Left kidney (tissue), 8 donors: ENCODE results near the gene CNNM4. TPM values are rescaled to one million over a fixed set of nuclear protein-coding genes. Genes with fewer than 3 reads are reported as not detected.

Experiments
- DNase-seq: peaks from one replicate; pipeline ENCODE4 v3.0.0-alpha.2; 2013
- long read RNA-seq, 8 donors: transcript quantifications; one replicate each; lab custom pipeline, GENCODE V29; 2026
- polyA plus RNA-seq: library from polyadenylated mRNA; unstranded; fragments of 120-200 nt; gene quantifications from one replicate; pipeline ENCODE4 v1.2.1, GENCODE V29; 2013; ENCODE audit not compliant: insufficient read length

CNNM4 gene
- polyA plus RNA-seq, result 14.3 TPM
- long read RNA-seq, donor 1, full-length matches to known transcripts, result 1 of 1 reads
- long read RNA-seq, donor 1, partial matches to known transcripts, result 0 of 1 reads
- long read RNA-seq, donor 1, other reads (novel, unspliced or antisense), result 0 of 1 reads
- long read RNA-seq, donor 2, full-length matches to known transcripts, result 2 of 9 reads
- long read RNA-seq, donor 2, partial matches to known transcripts, result 7 of 9 reads
- long read RNA-seq, donor 2, other reads (novel, unspliced or antisense), result 0 of 9 reads
- long read RNA-seq, donor 3, partial matches to known transcripts, result 5 of 5 reads
- long read RNA-seq, donor 3, other reads (novel, unspliced or antisense), result 0 of 5 reads
- long read RNA-seq, donor 4, result 0 reads
- long read RNA-seq, donor 5, full-length matches to known transcripts, result 3 of 3 reads
- long read RNA-seq, donor 5, partial matches to known transcripts, result 0 of 3 reads
- long read RNA-seq, donor 5, other reads (novel, unspliced or antisense), result 0 of 3 reads
- long read RNA-seq, donor 6, full-length matches to known transcripts, result 1 of 1 reads
- long read RNA-seq, donor 6, partial matches to known transcripts, result 0 of 1 reads
- long read RNA-seq, donor 6, other reads (novel, unspliced or antisense), result 0 of 1 reads
- long read RNA-seq, donor 7, full-length matches to known transcripts, result 3 of 28 reads
- long read RNA-seq, donor 7, partial matches to known transcripts, result 25 of 28 reads
- long read RNA-seq, donor 7, other reads (novel, unspliced or antisense), result 0 of 28 reads
- long read RNA-seq, donor 8, result 0 reads

- peak; percentile 93 for DNase-seq
These were observed at the start of gene CNNM4 for GRCh38 chr2:96760036-96760985. TSS of gene CNNM4 (plus strand) at chr2:96760902. CDS start at chr2:96761000, 98 bp downstream.

- DNase-seq, result no peak
These were observed 49.7 kb upstream of the CNNM4 start for GRCh38 chr2:96710985-96711384.

GRCh38 chr2:96715658-96716057 lies 45.0 kb upstream of the CNNM4 start:
- DNase-seq, result no peak

GRCh38 chr2:96716388-96716787 lies 44.3 kb upstream of the CNNM4 start:
- DNase-seq, result no peak

GRCh38 chr2:96726131-96726530 lies 34.6 kb upstream of the CNNM4 start:
- no peak for DNase-seq

GRCh38 chr2:96727431-96727830 lies 33.3 kb upstream of the CNNM4 start:
- no peak for DNase-seq

GRCh38 chr2:96729748-96730147 lies 31.0 kb upstream of the CNNM4 start:
- DNase-seq, result no peak

GRCh38 chr2:96730212-96730611 lies 30.5 kb upstream of the CNNM4 start:
- no peak for DNase-seq

GRCh38 chr2:96733931-96734330 lies 26.8 kb upstream of the CNNM4 start:
- DNase-seq, result no peak

GRCh38 chr2:96734880-96735583 lies 25.7 kb upstream of the CNNM4 start:
- no peak for DNase-seq

GRCh38 chr2:96737251-96737650 lies 23.5 kb upstream of the CNNM4 start:
- DNase-seq, result no peak

GRCh38 chr2:96737831-96738230 lies 22.9 kb upstream of the CNNM4 start:
- DNase-seq, result no peak

- no peak for DNase-seq
These were observed 21.5 kb upstream of the CNNM4 start for GRCh38 chr2:96739076-96739632.

- peak; percentile 97 for DNase-seq
These were observed 20.9 kb upstream of the CNNM4 start, which contains the start of gene LMAN2L for GRCh38 chr2:96739633-96740428. TSS of gene LMAN2L (minus strand) at chr2:96740064. CDS start at chr2:96740040, 24 bp downstream.

- no peak for DNase-seq
These were observed 13.6 kb upstream of the CNNM4 start for GRCh38 chr2:96747061-96747617.

- no peak for DNase-seq
These were observed 8.9 kb upstream of the CNNM4 start for GRCh38 chr2:96751800-96752199.

GRCh38 chr2:96753661-96754282 lies 6.9 kb upstream of the CNNM4 start:
- no peak for DNase-seq

- DNase-seq, result no peak
These were observed 6.4 kb upstream of the CNNM4 start for GRCh38 chr2:96754317-96754716.

- no peak for DNase-seq
These were observed 3.8 kb upstream of the CNNM4 start for GRCh38 chr2:96756788-96757476.
